EH (cell line): Measurements from ENCODE around the gene MUSTN1.

ENCODE experiments used
- DNase-seq: peaks from one replicate; pipeline ENCODE4 v3.0.0-alpha.2; 2015; ENCODE audit warnings: low read depth

Gene MUSTN1

DNA sequence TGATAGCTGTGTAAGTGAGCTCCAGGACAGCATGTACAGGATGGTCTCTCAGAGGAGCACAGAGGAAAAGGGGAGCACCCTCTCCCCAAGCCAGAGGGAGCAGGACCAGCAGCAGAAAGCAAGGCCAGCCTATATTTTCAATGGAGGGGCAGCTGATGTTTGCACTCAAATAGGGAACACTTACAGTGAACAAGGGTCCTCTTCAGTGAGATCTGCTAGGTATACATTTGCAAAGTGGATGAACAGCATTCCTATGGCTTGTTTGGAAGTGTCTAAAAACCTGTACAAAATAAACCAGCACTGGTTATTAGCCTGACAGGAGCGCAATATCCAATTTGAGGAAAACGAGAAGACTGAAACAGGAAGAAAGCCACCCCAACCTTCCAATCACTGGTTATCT, 17.6 kb upstream of the MUSTN1 start:
- no peak for DNase-seq

GRCh38 chr3:52851348-52851747, 16.5 kb upstream of the MUSTN1 start:
- DNase-seq: peak; percentile 64

DNA sequence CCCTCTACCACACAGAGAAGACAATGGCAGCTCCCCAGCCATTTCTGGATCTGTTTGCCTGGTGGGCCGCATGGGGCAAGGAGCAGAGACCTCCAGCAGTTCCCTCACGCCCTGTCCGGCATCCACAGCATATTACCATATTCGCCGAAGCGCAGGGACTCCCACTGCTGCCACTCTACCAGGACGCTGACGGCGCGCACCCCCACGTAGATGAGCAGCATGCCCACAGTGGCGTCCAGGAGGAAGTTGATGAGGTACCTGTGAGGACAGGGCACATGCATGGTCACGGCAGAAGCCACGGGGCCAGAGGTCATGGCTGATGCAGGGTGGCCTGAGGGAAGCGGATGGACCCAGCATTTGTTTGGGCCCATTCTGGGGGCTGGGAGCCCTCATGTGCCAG, 14.8 kb upstream of the MUSTN1 start:
- DNase-seq: no peak

DNA sequence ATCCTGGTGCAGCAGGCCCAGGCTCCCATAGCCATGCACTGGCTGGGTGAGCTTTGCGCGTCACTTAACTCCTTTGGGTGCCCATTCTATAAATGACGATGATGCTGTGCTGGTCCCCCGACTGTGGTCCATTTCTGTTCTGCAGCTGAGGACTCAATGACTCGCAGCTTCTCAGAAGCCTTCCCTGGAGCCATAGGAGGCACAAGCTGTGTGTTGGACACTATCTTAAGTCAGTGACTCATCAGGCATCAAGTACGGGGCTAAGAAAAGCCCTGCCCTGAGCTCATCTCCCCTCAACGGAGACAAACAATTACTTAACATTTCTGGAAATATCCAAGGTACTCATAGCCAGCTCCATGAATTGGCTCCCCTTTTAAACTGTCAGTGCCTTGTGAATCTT, 13.8 kb upstream of the MUSTN1 start:
- DNase-seq: peak; percentile 85

GRCh38 chr3:52847726-52848125, 12.9 kb upstream of the MUSTN1 start:
- DNase-seq: no peak

DNA sequence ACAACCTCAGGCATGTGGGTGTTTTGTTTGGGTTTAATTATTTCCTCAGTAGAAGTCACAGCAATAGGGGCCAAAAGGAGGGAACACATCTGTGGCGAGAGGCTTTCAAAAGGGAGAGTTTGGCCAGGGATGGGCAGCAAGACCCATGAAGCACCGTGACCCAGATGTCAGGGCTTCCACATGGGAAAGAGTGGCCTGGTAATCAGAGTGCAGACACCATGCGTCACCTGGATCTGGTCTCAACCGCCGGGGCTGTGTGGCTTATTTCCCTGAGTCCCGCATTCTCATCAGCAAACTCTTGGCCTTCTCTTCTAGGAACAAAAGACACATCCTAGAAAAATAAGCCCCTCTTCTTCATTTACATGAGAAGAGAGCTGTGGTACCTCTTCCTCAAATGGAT, 12.4 kb upstream of the MUSTN1 start:
- no peak for DNase-seq

DNA sequence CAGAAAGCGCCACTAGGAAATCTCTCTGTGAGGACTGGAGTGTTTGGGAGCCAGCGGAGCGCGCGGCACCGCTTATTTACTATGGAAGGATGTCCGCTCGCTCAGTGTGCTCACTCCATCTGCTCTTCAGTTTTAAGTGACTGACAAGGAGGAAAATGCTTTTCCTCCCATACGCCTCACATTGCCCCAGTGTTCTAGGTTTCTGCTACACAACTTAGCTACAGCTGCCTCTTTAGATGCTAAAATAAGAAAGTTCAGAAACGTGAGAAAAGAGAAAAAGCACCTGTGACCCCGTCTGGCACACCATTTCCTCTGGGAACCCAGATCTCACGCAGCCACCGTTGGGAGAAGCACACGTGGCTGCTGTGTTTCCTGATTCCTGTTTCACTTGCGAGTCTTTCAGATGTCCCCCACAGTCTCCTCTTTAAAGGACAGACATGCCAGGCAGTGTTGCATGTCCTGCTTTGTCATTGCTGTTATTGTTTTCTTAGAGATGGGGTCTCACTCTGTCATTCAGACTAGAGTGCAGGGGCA, 11.7 kb upstream of the MUSTN1 start:
- no peak for DNase-seq

DNA sequence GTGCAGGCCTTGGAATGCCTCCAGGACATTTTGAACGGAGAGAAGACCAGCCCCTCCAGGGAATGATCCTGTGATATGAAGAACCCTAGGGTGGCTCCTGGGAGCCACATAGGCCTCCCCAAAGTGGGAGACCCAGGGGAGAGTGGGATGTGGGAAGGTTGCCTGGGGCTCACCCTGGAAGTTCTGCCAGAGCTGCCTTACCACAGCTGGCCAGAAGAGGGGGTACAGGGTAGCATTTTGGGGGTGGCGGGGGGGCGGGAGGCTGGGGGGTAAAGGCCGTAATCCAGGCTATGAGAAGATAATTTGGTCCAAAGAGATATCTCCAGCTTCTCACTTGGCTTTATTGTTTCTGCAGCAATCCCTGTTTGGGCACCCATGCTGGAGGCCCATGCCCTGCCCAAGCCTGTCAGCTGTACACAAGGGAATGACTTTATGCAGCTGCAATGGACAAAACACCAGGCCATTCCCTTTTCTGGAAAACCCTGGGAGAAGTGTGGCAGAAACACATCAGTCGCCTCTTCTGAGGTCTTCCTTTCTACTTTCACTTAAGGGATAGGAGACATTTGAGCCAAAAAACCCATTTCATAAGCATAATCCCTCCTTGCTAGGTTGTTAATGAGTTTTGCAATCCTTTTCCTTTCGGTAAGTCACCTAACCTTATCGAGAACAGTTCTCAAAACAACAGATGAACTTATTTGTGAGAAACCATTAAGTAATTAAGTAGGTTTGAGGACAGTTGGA, 11.0 kb upstream of the MUSTN1 start:
- DNase-seq: no peak

DNA sequence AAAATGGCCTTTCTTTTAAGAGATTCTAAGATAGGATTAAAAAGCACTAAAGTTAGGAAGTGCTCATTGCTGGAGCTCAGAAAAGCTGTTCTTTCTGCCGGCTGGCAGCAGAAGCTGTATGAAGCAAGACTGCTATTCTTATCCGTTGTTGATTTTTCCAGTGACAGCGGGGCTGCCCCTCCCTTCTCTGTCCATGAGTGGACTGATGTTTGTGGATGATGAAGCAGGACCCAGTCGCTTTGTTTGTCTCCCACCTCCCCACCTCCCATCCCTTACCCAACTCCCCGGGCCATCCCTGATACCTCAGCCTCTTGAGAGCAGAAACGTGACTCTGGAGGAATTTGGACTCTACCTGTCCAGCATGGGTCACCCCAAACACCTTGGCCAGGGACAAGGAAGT, 10.3 kb upstream of the MUSTN1 start:
- DNase-seq: peak; percentile 13

DNA sequence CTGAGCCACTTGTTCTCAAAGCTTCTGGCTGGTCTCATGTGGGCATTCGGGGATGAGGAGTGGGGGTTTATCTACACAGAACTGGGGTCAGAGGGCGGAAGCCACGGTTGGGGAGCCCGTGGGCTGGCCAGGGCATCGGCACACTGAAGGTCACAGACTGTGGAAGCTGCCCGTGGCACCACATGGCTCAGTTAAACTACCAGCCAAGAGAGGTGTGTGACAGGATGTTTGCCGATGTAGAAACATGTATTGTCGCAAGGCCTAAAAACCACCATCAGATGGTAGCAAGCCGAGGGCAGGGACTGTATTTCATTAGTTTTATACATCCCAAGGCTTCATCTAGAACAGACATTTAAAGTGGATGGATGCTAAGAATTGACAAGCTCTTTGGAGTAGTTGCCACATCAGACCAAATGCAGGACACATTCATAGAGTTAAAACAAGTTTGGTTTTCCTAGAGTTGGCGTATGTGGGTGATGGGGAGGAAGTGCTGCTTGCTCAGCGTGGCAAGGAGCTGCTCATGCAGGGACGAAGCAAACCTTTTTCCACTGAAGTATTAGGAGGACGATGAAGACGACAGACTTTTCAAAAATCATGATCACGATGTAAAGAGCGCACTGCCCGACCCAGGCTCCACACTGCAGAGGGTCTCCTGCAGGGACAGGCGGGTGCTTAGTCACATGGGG, 9.6 kb upstream of the MUSTN1 start:
- DNase-seq: no peak

- DNase-seq: no peak
These were observed 9.1 kb upstream of the MUSTN1 start for GRCh38 chr3:52843881-52844280.

DNA sequence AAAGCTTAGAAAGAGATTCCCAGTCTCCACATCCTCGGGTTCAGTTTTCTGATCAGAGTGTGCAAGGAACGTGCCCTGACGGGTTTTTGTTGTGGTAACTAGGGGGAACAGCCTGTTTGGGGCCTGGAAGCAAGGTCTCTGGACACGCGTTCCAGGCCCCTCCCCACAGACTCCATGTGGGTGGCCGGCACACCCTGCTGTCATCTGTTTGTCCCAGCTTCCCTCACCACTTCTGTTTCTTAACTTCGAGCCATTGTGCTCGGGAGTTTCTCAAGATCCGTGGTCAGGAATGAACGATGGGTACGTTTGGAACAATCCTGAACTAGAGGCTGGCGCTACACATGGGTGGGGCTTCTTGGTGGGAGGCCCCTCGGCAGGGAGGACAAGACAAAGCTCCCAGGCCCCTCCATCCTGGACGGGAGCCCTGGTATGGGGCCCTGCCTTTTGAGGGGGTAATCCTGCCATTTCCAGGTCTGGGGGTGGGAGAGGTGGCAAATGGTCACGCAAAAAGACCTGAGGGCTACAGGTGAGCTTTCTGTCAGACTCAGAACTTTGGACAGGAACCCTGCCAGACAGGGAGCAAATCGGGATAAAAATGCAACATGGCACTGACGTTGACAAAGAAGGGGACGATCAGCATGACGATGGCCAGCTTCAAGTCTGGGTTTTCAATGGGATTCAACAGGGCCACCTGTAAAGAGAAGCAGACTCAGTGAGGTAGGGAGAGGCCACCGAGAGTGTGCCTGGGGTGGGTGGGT, 8.5 kb upstream of the MUSTN1 start:
- no peak for DNase-seq

- DNase-seq: no peak
These were observed 7.6 kb upstream of the MUSTN1 start for GRCh38 chr3:52842424-52842823.

DNA sequence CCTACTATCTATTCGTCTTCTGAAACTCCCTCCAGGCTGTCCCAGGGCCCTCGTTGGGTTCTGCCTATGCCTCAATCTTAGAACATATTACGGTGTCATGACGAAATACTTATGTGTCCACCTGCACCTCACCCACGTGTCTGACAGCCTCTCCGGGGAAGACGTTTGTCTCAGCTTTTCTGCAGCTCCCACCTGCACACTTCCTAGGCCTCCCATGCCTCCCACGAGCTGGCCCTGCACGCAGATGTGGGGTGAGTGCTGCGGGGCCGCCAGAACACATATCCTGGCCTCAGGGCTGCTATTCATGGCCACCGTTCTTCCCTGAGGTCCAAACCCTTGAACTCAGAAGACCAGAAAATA, 7.1 kb upstream of the MUSTN1 start:
- no peak for DNase-seq

- DNase-seq: no peak
These were observed 6.6 kb upstream of the MUSTN1 start for GRCh38 chr3:52841211-52841980.

- no peak for DNase-seq
These were observed 5.2 kb upstream of the MUSTN1 start for GRCh38 chr3:52839892-52840545.

DNA sequence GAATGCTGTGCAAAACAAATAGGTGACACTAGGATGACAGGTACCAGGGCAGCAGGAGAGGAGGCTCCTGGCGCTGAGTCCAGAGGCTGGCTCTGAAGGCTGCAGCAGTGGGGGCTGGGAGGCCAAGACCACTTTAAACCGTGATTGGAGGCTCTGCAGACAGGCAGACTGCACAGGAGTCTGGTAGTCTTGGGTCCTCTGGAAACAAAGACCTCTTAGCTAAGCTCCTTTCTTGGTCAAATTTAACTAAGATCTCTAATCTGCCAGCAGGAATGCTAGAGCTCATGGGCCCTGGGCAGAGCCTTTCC, 4.4 kb upstream of the MUSTN1 start:
- no peak for DNase-seq

GRCh38 chr3:52838561-52839267, 3.9 kb upstream of the MUSTN1 start:
- no peak for DNase-seq

- DNase-seq: no peak
These were observed 2.2 kb upstream of the MUSTN1 start for GRCh38 chr3:52836986-52837385.

DNA sequence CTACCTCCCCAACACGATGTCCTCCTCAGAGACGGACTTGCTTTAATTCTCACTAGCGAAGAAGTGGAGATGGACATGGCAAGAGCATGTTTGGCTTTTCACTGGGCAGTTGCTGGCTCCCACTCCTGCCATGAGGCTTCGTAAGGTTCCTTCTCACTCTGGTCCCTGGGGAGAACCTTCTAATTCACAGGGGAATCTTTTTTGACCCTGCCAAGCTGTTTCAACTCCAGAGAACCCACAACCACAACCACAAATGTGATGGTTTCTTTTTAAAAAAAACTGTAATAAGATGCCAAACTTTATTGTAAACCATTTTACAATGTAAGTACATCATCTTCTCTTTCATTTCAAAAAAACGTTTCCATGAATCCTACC, 1.6 kb upstream of the MUSTN1 start:
- DNase-seq: no peak

DNA sequence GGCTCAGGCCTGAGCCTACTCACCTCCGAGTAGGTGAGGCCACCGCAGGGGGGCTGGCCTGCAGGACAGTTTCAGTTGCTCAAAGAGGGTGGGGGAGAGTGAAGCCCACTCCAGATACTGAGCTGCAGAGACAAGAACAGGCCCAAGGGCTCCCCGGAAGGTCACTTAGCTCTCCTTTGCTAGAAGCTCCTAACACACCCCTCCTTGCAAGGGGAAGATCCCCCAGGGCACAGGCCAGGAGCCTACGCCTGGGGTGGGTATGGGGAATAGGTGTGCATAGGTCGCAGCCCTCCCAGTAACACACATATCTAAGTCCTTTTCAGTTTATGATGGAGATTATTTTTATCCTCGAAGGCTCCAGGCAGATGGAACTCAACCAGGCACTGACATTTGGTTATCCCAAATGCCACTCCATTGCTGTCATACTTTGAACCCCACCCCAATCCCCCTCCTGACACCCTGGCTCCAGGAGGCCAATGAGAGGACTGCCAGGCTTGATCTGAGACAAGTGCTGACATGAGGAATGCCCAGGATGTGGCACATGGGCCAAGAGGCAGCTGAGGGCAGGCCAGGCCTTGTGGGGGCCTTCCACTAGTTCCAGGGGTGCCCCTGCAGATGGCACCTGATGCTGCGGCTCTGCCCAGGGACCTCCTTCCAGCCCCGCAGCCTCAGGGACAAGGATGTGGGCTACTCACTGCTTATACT, 1.1 kb upstream of the MUSTN1 start:
- DNase-seq: peak; percentile 22
